ENCODE results near the gene IL4I1.

DNA sequence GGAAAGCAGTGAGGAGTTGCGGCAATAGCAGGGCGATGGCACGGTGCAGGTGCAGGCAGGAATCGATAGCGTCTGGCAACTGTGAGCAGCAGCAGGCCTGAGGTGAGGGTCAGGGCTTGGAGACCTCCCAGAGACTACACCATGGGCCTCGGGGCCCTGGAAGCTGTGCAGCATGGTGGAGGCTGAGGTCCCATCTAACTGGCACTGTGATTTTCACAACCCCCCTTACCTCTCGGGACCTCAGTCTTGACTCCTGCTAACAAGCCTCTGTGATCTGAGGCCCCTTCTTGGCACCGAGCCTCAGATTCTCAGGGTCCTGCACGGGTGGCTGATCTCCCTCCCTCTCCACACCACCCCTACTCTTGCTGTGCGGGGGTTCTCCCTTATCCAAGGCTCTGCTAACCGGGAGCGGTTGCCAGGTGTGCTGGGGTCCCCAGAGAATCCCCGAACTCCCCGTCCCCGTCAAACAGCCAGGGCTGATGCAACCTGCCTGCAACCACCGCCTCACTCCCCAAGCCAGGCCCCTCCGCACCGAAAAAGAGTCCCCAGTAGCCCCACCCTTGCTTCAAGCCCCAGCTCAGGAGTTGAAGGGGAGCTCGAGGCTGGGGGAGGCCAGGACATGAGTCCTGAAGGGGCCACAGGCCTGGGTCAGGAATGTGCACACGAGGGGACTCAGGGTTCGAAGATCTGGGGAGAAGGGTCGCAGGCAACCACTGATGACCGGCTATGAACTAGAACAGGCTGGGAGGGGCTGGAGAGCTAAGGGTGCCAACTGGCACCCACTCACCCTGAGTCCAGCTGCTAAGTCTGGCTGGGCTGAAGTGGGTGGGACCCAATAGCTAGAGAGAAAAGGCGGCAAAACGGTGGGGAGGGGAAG is 27.6 kb upstream of the IL4I1 start:
- TF ChIP-seq, protein P1, sequence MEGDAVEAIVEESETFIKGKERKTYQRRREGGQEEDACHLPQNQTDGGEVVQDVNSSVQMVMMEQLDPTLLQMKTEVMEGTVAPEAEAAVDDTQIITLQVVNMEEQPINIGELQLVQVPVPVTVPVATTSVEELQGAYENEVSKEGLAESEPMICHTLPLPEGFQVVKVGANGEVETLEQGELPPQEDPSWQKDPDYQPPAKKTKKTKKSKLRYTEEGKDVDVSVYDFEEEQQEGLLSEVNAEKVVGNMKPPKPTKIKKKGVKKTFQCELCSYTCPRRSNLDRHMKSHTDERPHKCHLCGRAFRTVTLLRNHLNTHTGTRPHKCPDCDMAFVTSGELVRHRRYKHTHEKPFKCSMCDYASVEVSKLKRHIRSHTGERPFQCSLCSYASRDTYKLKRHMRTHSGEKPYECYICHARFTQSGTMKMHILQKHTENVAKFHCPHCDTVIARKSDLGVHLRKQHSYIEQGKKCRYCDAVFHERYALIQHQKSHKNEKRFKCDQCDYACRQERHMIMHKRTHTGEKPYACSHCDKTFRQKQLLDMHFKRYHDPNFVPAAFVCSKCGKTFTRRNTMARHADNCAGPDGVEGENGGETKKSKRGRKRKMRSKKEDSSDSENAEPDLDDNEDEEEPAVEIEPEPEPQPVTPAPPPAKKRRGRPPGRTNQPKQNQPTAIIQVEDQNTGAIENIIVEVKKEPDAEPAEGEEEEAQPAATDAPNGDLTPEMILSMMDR (IDR thresholded peaks at IDR 0.05 in 8 of 11, conservative IDR thresholded peaks at IDR 0.05 in 3 of 11), result no peak
- no peak for TF ChIP-seq POLR2A (IDR thresholded peaks at IDR 0.05)
- TF ChIP-seq POLR2AphosphoS5 (IDR thresholded peaks at IDR 0.05), result no peak
